ENCODE results near the gene DHRSX. TPM values are rescaled to one million over a fixed set of nuclear protein-coding genes. Genes with fewer than 3 reads are reported as not detected.

Gene DHRSX
- total and polyA plus RNA-seq, 2 of the 13 experiments (the other 11 are each of a cell fraction or from before 2014, with no cell fraction given), result 15.5 to 24.3 TPM

GRCh38 chrX:2301901-2302300 is 198.9 kb downstream of the DHRSX start (continued):
- TF ChIP-seq HNRNPH1 (optimal IDR thresholded peaks at IDR 0.05; ENCODE audit: low read depth, low read length) (no peak), MED13 (CRISPR knock-in tag; IDR thresholded peaks at IDR 0.05) (no peak), MED1 (CRISPR knock-in tag; IDR thresholded peaks at IDR 0.05) (no peak), SP2 (CRISPR knock-in tag; IDR thresholded peaks at IDR 0.05) (no peak)

GRCh38 chrX:2299871-2300270 is 200.9 kb downstream of the DHRSX start:
- POLR2A ChIA-PET, result no interaction called here
- in situ Hi-C loops (cut with HindIII; ENCODE audit: extremely low pct_ligation_motif_present, low pct_unique_long_range_greater_than_20kb) (no loop called here), intact Hi-C loops (cut with micrococcal nuclease; ENCODE audit: unreplicated experiment) (no loop called here)
- Histone ChIP-seq H3K9ac (ENCODE audit: insufficient read depth, low read depth, low read length) (no peak overlapping the region), H3K4me1 (ENCODE audit: insufficient read depth, low read length) (no peaks in the 10 kb centered on the region), H3K9me3 (ENCODE audit: low read length) (no peaks in the 10 kb centered on the region), H3K4me2 (ENCODE audit: low read depth, low read length) (no peak overlapping the region), H3K27ac (ENCODE audit: extremely low read length, insufficient read depth, low read length) (no peak overlapping the region), H3K36me3 (replicated peaks in 1 of 2; ENCODE audit: control insufficient read depth in 1 of 2, insufficient read depth in 2 of 2, low read length in 2 of 2) (no peaks in the 10 kb centered on the region), H4K20me1 (ENCODE audit: insufficient read depth, low read length) (no peaks in the 10 kb centered on the region), H3K4me3 (replicated peaks in 1 of 3; ENCODE audit: insufficient read depth in 1 of 3, low read depth in 2 of 3, low read length in 3 of 3) (no peak overlapping the region), H3K27me3 (ENCODE audit: control insufficient read depth in 1 of 2, insufficient read depth in 2 of 2, low read length in 2 of 2) (no peaks in the 10 kb centered on the region), H3K79me2 (ENCODE audit: insufficient read depth, low read length) (no peaks in the 10 kb centered on the region), H2AFZ (ENCODE audit: low read length) (no peak overlapping the region)
- CTCF ChIA-PET (ENCODE audit: low intra/inter-chr PET ratio, low total read pairs), result no interaction called here
- no TSS peak for BruUV-seq (replicated peaks)
- WGBS (ENCODE audit: low lambda C conversion rate), result 82% methylated on average over 4 of the region's 4 CpGs
- DNase-seq (ENCODE audit: low spot score), result no peak
- no peak for FAIRE-seq
- no peak for ATAC-seq
- no peak for TF ChIP-seq SRY (CRISPR knock-in tag; IDR thresholded peaks at IDR 0.05)
- TF ChIP-seq ZBTB7B (CRISPR knock-in tag; IDR thresholded peaks at IDR 0.05), result no peak
- TF ChIP-seq ZNF891 (CRISPR knock-in tag; IDR thresholded peaks at IDR 0.05), result no peak
- TF ChIP-seq ZNF770 (CRISPR knock-in tag; IDR thresholded peaks at IDR 0.05), result no peak
- TF ChIP-seq TCF7 (IDR thresholded peaks at IDR 0.05; ENCODE audit: low read depth), result no peak
- TF ChIP-seq KIAA2018 (CRISPR knock-in tag; IDR thresholded peaks at IDR 0.05; ENCODE audit: borderline replicate concordance), result no peak
- no peak for TF ChIP-seq ARNT (IDR thresholded peaks at IDR 0.05)
- TF ChIP-seq ZNF276 (CRISPR knock-in tag; IDR thresholded peaks at IDR 0.05; ENCODE audit: low read depth), result no peak
- no peak for TF ChIP-seq NFE2 (CRISPR knock-in tag; IDR thresholded peaks at IDR 0.05)

Measured in HepG2 (cell line).